ENCODE results near the gene MME. TPM values are rescaled to one million over a fixed set of nuclear protein-coding genes. Genes with fewer than 3 reads are reported as not detected.

The MME gene
- total RNA-seq, 1 donor: 102 TPM

GRCh38 chr3:155189478-155189877, 109.4 kb downstream of the MME start:
- H3K4me2 ChIP-seq (ENCODE audit: insufficient read depth, low read length): no peak overlapping the region
- no peak overlapping the region for H3K27ac ChIP-seq (ENCODE audit: low read depth, low read length)
- H3K27me3 ChIP-seq (ENCODE audit: insufficient read depth, low read length): no peaks in the 10 kb centered on the region
- H4K20me1 ChIP-seq (ENCODE audit: insufficient read depth, low read length): no peaks in the 10 kb centered on the region
- no peak for TF ChIP-seq CTCF (IDR thresholded peaks at IDR 0.05; ENCODE audit: extremely low read depth, low read depth, low read length)
- H3K36me3 ChIP-seq (ENCODE audit: insufficient read depth, low read length): no peaks in the 10 kb centered on the region
- H2AFZ ChIP-seq (ENCODE audit: low read length): no peak overlapping the region
- no peaks in the 10 kb centered on the region for H3K9me3 ChIP-seq (ENCODE audit: low read depth, low read length)
- H3K4me1 ChIP-seq (ENCODE audit: insufficient read depth, low read length): no peaks in the 10 kb centered on the region
- H3K4me3 ChIP-seq (ENCODE audit: insufficient read depth, low read length): no peak overlapping the region
- H3K79me2 ChIP-seq (ENCODE audit: insufficient read depth, low read length): no peaks in the 10 kb centered on the region
- no peak for DNase-seq (ENCODE audit: insufficient read length, low spot score, missing footprints)

- H3K4me1 ChIP-seq (ENCODE audit: insufficient read depth, low read length): no peaks in the 10 kb centered on the region
Measured at GRCh38 chr3:155190691-155191090, 110.6 kb downstream of the MME start.

GRCh38 chr3:155192957-155193746, 113.0 kb downstream of the MME start:
- H3K27me3 ChIP-seq (ENCODE audit: insufficient read depth, low read length): no peaks in the 10 kb centered on the region
- no peaks in the 10 kb centered on the region for H3K4me1 ChIP-seq (ENCODE audit: insufficient read depth, low read length)
- H3K4me3 ChIP-seq (ENCODE audit: insufficient read depth, low read length): no peak overlapping the region
- TF ChIP-seq CTCF (IDR thresholded peaks at IDR 0.05; ENCODE audit: extremely low read depth, low read depth, low read length): no peak
- DNase-seq (ENCODE audit: insufficient read length, low spot score, missing footprints): no peak
- H2AFZ ChIP-seq (ENCODE audit: low read length): no peak overlapping the region
- no peak overlapping the region for H3K4me2 ChIP-seq (ENCODE audit: insufficient read depth, low read length)
- no peaks in the 10 kb centered on the region for H4K20me1 ChIP-seq (ENCODE audit: insufficient read depth, low read length)
- no peak overlapping the region for H3K27ac ChIP-seq (ENCODE audit: low read depth, low read length)
- H3K9me3 ChIP-seq (ENCODE audit: low read depth, low read length): no peaks in the 10 kb centered on the region
- no peaks in the 10 kb centered on the region for H3K36me3 ChIP-seq (ENCODE audit: insufficient read depth, low read length)
- no peaks in the 10 kb centered on the region for H3K79me2 ChIP-seq (ENCODE audit: insufficient read depth, low read length)

More at GRCh38 chr3:155190691-155191090, 110.6 kb downstream of the MME start:
- H3K27me3 ChIP-seq (ENCODE audit: insufficient read depth, low read length): no peaks in the 10 kb centered on the region
- no peak for DNase-seq (ENCODE audit: insufficient read length, low spot score, missing footprints)
- TF ChIP-seq CTCF (IDR thresholded peaks at IDR 0.05; ENCODE audit: extremely low read depth, low read depth, low read length): no peak
- no peaks in the 10 kb centered on the region for H3K79me2 ChIP-seq (ENCODE audit: insufficient read depth, low read length)
- no peak overlapping the region for H3K4me2 ChIP-seq (ENCODE audit: insufficient read depth, low read length)
- no peaks in the 10 kb centered on the region for H3K36me3 ChIP-seq (ENCODE audit: insufficient read depth, low read length)
- no peak overlapping the region for H2AFZ ChIP-seq (ENCODE audit: low read length)
- H3K9me3 ChIP-seq (ENCODE audit: low read depth, low read length): no peaks in the 10 kb centered on the region
- H3K4me3 ChIP-seq (ENCODE audit: insufficient read depth, low read length): no peak overlapping the region
- no peak overlapping the region for H3K27ac ChIP-seq (ENCODE audit: low read depth, low read length)
- H4K20me1 ChIP-seq (ENCODE audit: insufficient read depth, low read length): no peaks in the 10 kb centered on the region

GRCh38 chr3:155193868-155194267, 113.7 kb downstream of the MME start:
- no peak for TF ChIP-seq CTCF (IDR thresholded peaks at IDR 0.05; ENCODE audit: extremely low read depth, low read depth, low read length)
- Histone ChIP-seq H2AFZ (ENCODE audit: low read length) (no peak overlapping the region), H3K27ac (ENCODE audit: low read depth, low read length) (no peak overlapping the region), H3K79me2 (ENCODE audit: insufficient read depth, low read length) (no peaks in the 10 kb centered on the region), H3K36me3 (ENCODE audit: insufficient read depth, low read length) (no peaks in the 10 kb centered on the region), H3K4me1 (ENCODE audit: insufficient read depth, low read length) (no peaks in the 10 kb centered on the region), H3K27me3 (ENCODE audit: insufficient read depth, low read length) (no peaks in the 10 kb centered on the region), H3K9me3 (ENCODE audit: low read depth, low read length) (no peaks in the 10 kb centered on the region), H3K4me3 (ENCODE audit: insufficient read depth, low read length) (no peak overlapping the region), H3K4me2 (ENCODE audit: insufficient read depth, low read length) (no peak overlapping the region), H4K20me1 (ENCODE audit: insufficient read depth, low read length) (no peaks in the 10 kb centered on the region)
- DNase-seq (ENCODE audit: insufficient read length, low spot score, missing footprints): no peak
